Left lung (tissue), 10 donors: ENCODE data around the gene KRTAP9-9. TPM values are rescaled to one million over a fixed set of nuclear protein-coding genes. Genes with fewer than 3 reads are reported as not detected.

Source experiments
- ATAC-seq: fragments of 200-7000 bp; cut with Tn5 transposase; one replicate; pipeline ENCODE4 v1.9.1; 2020; ENCODE audit warnings: moderate library complexity
- DNase-seq, 4 donors: peaks; one replicate each; pipeline ENCODE4 v3.0.0-alpha.2; 2013 to 2020
- H3K27ac ChIP-seq, 2 donors: fragments of 200-600 bp; sonication (generic) in 1 of 2; one replicate each; pipeline versions ENCODE4 v1.5.0 to v1.8.0; 2020 to 2021
- H3K27me3 ChIP-seq, 2 donors: fragments of 200-600 bp; sonication (generic) in 1 of 2; one replicate each; pipeline versions ENCODE4 v1.5.0 to v1.8.0; 2020 to 2021
- H3K36me3 ChIP-seq, 2 donors: fragments of 200-600 bp; sonication (generic) in 1 of 2; one replicate each; pipeline versions ENCODE4 v1.5.0 to v1.8.0; 2020 to 2021
- H3K4me1 ChIP-seq, 2 donors: fragments of 200-600 bp; one replicate each; pipeline ENCODE4 v1.8.0; 2021
- H3K4me3 ChIP-seq, 2 donors: fragments of 200-600 bp; sonication (generic) in 1 of 2; one replicate each; pipeline versions ENCODE4 v1.5.0 to v1.8.0; 2020 to 2021; ENCODE audit warnings: mild to moderate bottlenecking in 1 of 2
- H3K9me3 ChIP-seq, 2 donors: fragments of 200-600 bp; sonication (generic) in 1 of 2; one replicate each; pipeline versions ENCODE4 v1.5.0 to v1.8.0; 2020 to 2021
- CTCF ChIP-seq, 2 donors: fragments of 200-600 bp; sonication (generic) in 1 of 2; IDR thresholded peaks; one replicate each; pipeline versions ENCODE4 v1.5.0 to v1.8.0; 2021; ENCODE audit warnings: antibody characterized with exemption in 2 of 2
- intact Hi-C, 2 donors: fragments of 100-400 bp; cut with DNase I; formaldehyde crosslinking; loops; one replicate each; pipeline versions ENCODE4 v1.11.2 to v1.14.2; 2022
- polyA plus RNA-seq, 6 donors: library from polyadenylated mRNA; unstranded; fragments of 120-200 nt; gene quantifications; one replicate each; pipeline ENCODE4 v1.2.1, GENCODE V29; 2013; ENCODE audit not compliant: insufficient read length in 6 of 6
- total RNA-seq, 2 donors: library from RNA; stranded (reverse); fragmentation: NEBNext Ultra II Directional; extraction: Animal tissue kit (Norgen Biotek cat#: 25700); gene quantifications; one replicate each; pipeline ENCODE4 v1.2.1, GENCODE V29; 2021
- donor health status: DM: no; HTN: yes; CAD: no.
- donor health status: DM: no; HTN: no; CAD: no.

The KRTAP9-9 gene
- total and polyA plus RNA-seq, 8 donors = not detected

- ATAC-seq = no peak
- no peak overlapping the region for H3K4me3 ChIP-seq
- no peak for DNase-seq
- peaks cover 0 to 5% of the 10 kb centered on the region in 2 donors for H3K4me1 ChIP-seq
- intact Hi-C loops = no loop called here
- H3K27ac ChIP-seq = no peak overlapping the region
- H3K9me3 ChIP-seq = no peaks in the 10 kb centered on the region
- H3K36me3 ChIP-seq = no peaks in the 10 kb centered on the region
- TF ChIP-seq CTCF (IDR thresholded peaks at IDR 0.05) = no peak
- peaks cover 0 to 11% of the 10 kb centered on the region in 2 donors for H3K27me3 ChIP-seq
Observed at GRCh38 chr17:41302981-41303380, 47.8 kb downstream of the KRTAP9-9 start.

- intact Hi-C loops = no loop called here
- H3K9me3 ChIP-seq = no peaks in the 10 kb centered on the region
- ATAC-seq (no peak), DNase-seq (no peak)
- H3K4me3 ChIP-seq = no peak overlapping the region
- H3K27ac ChIP-seq = no peak overlapping the region
- peaks cover 0 to 16% of the 10 kb centered on the region in 2 donors for H3K4me1 ChIP-seq
- H3K36me3 ChIP-seq = no peaks in the 10 kb centered on the region
- TF ChIP-seq CTCF (IDR thresholded peaks at IDR 0.05) = no peak
- peaks cover 0 to 15% of the 10 kb centered on the region in 2 donors for H3K27me3 ChIP-seq
Observed at GRCh38 chr17:41304091-41304490, 48.9 kb downstream of the KRTAP9-9 start.

Other genes starting within 250 kb of the KRTAP9-9 start
Only the 30 nearest of the 40 such genes appear.
- 1 to 10 TPM in 1 of 2 donors, not detected in 1; 1.2 TPM for gene KRTAP2-3, start 195.3 kb upstream of the KRTAP9-9 start, total RNA-seq
- gene KRTAP2-3, start 195.3 kb upstream of the KRTAP9-9 start, polyA plus RNA-seq = not detected
- not detected for gene KRTAP2-4, start 189.5 kb upstream of the KRTAP9-9 start, total RNA-seq
- gene KRTAP2-4, start 189.5 kb upstream of the KRTAP9-9 start, polyA plus RNA-seq = not detected
- gene KRTAP4-7, start 171.2 kb upstream of the KRTAP9-9 start, total RNA-seq = not detected
- gene KRTAP4-7, start 171.2 kb upstream of the KRTAP9-9 start, polyA plus RNA-seq = not detected
- not detected for gene KRTAP4-8, start 157.2 kb upstream of the KRTAP9-9 start, total RNA-seq
- gene KRTAP4-8, start 157.2 kb upstream of the KRTAP9-9 start, polyA plus RNA-seq = not detected
- gene KRTAP4-16, start 153.2 kb upstream of the KRTAP9-9 start, total RNA-seq = not detected
- gene KRTAP4-16, start 153.2 kb upstream of the KRTAP9-9 start, polyA plus RNA-seq = not detected
- not detected for gene KRTAP4-9, start 150.0 kb upstream of the KRTAP9-9 start, total RNA-seq
- not detected for gene KRTAP4-9, start 150.0 kb upstream of the KRTAP9-9 start, polyA plus RNA-seq
- not detected for gene KRTAP4-11, start 137.0 kb upstream of the KRTAP9-9 start, total RNA-seq
- gene KRTAP4-11, start 137.0 kb upstream of the KRTAP9-9 start, polyA plus RNA-seq = under 1 TPM in 1 of 6 donors, not detected in 5; 0.23 TPM
- gene KRTAP4-12, start 131.2 kb upstream of the KRTAP9-9 start, total RNA-seq = not detected
- gene KRTAP4-12, start 131.2 kb upstream of the KRTAP9-9 start, polyA plus RNA-seq = not detected
- gene KRTAP4-6, start 114.8 kb upstream of the KRTAP9-9 start, total RNA-seq = not detected
- gene KRTAP4-6, start 114.8 kb upstream of the KRTAP9-9 start, polyA plus RNA-seq = not detected
- not detected for gene KRTAP4-5, start 105.6 kb upstream of the KRTAP9-9 start, total RNA-seq
- gene KRTAP4-5, start 105.6 kb upstream of the KRTAP9-9 start, polyA plus RNA-seq = not detected
- not detected for gene KRTAP4-4, start 94.6 kb upstream of the KRTAP9-9 start, total RNA-seq
- gene KRTAP4-4, start 94.6 kb upstream of the KRTAP9-9 start, polyA plus RNA-seq = not detected
- gene KRTAP4-3, start 87.2 kb upstream of the KRTAP9-9 start, total RNA-seq = not detected
- not detected for gene KRTAP4-3, start 87.2 kb upstream of the KRTAP9-9 start, polyA plus RNA-seq
- not detected for gene KRTAP4-2, start 77.2 kb upstream of the KRTAP9-9 start, total RNA-seq
- gene KRTAP4-2, start 77.2 kb upstream of the KRTAP9-9 start, polyA plus RNA-seq = not detected
- not detected for gene KRTAP4-1, start 70.5 kb upstream of the KRTAP9-9 start, total RNA-seq
- gene KRTAP4-1, start 70.5 kb upstream of the KRTAP9-9 start, polyA plus RNA-seq = not detected
- gene KRTAP9-1, start 65.5 kb upstream of the KRTAP9-9 start, total RNA-seq = not detected
- not detected for gene KRTAP9-1, start 65.5 kb upstream of the KRTAP9-9 start, polyA plus RNA-seq
- not detected for gene KRTAP9-2, start 28.7 kb upstream of the KRTAP9-9 start, total RNA-seq
- gene KRTAP9-2, start 28.7 kb upstream of the KRTAP9-9 start, polyA plus RNA-seq = not detected
- not detected for gene KRTAP9-3, start 22.9 kb upstream of the KRTAP9-9 start, total RNA-seq
- gene KRTAP9-3, start 22.9 kb upstream of the KRTAP9-9 start, polyA plus RNA-seq = not detected
- not detected for gene KRTAP9-8, start 17.4 kb upstream of the KRTAP9-9 start, total RNA-seq
- not detected for gene KRTAP9-8, start 17.4 kb upstream of the KRTAP9-9 start, polyA plus RNA-seq
- gene KRTAP9-4, start 5.7 kb upstream of the KRTAP9-9 start, total RNA-seq = not detected
- gene KRTAP9-4, start 5.7 kb upstream of the KRTAP9-9 start, polyA plus RNA-seq = not detected
- gene KRTAP9-6, start 10.0 kb downstream of the KRTAP9-9 start, total RNA-seq = not detected
- under 1 TPM in 3 of 6 donors, not detected in 3; 0.13 to 0.25 (median 0.23) TPM for gene KRTAP9-6, start 10.0 kb downstream of the KRTAP9-9 start, polyA plus RNA-seq
- not detected for gene KRTAP9-7, start 20.3 kb downstream of the KRTAP9-9 start, total RNA-seq
- not detected for gene KRTAP9-7, start 20.3 kb downstream of the KRTAP9-9 start, polyA plus RNA-seq
- not detected for gene KRTAP29-1, start 47.5 kb downstream of the KRTAP9-9 start, total RNA-seq
- not detected for gene KRTAP29-1, start 47.5 kb downstream of the KRTAP9-9 start, polyA plus RNA-seq
- gene KRTAP16-1, start 53.9 kb downstream of the KRTAP9-9 start, total RNA-seq = not detected
- gene KRTAP16-1, start 53.9 kb downstream of the KRTAP9-9 start, polyA plus RNA-seq = not detected
- not detected for gene KRTAP17-1, start 60.3 kb downstream of the KRTAP9-9 start, total RNA-seq
- not detected for gene KRTAP17-1, start 60.3 kb downstream of the KRTAP9-9 start, polyA plus RNA-seq
- not detected for gene KRT33A, start 95.4 kb downstream of the KRTAP9-9 start, total RNA-seq
- gene KRT33A, start 95.4 kb downstream of the KRTAP9-9 start, polyA plus RNA-seq = not detected
- not detected for gene KRT33B, start 114.4 kb downstream of the KRTAP9-9 start, total RNA-seq
- not detected for gene KRT33B, start 114.4 kb downstream of the KRTAP9-9 start, polyA plus RNA-seq
- gene KRT34, start 126.9 kb downstream of the KRTAP9-9 start, total RNA-seq = not detected
- not detected for gene KRT34, start 126.9 kb downstream of the KRTAP9-9 start, polyA plus RNA-seq
- not detected for gene KRT31, start 142.2 kb downstream of the KRTAP9-9 start, total RNA-seq
- gene KRT31, start 142.2 kb downstream of the KRTAP9-9 start, polyA plus RNA-seq = not detected
- not detected for gene KRT37, start 169.2 kb downstream of the KRTAP9-9 start, total RNA-seq
- gene KRT37, start 169.2 kb downstream of the KRTAP9-9 start, polyA plus RNA-seq = not detected
- not detected for gene KRT38, start 185.6 kb downstream of the KRTAP9-9 start, total RNA-seq
- not detected for gene KRT38, start 185.6 kb downstream of the KRTAP9-9 start, polyA plus RNA-seq